SU-DHL-6 (cell line): ENCODE measurements around the gene KCNH3.
"Not testable (repeated sequence)": the region's sequence is repeated elsewhere in the genome, so short reads cannot be mapped to it uniquely, and the experiment has no call there.

Experiments used
- H2AFZ ChIP-seq: fragments of 200-600 bp; sonication (generic); 2 replicates; pipeline ENCODE4 v1.6.1; 2014; ENCODE audit warnings: low read depth, mild to moderate bottlenecking, moderate library complexity, mixed read lengths, antibody characterized with exemption, low read length; ENCODE audit not compliant: severe bottlenecking
- H3F3A ChIP-seq: fragments of 200-600 bp; shearing (Covaris generic); 2 replicates; pipeline ENCODE4 v1.6.0; 2016; ENCODE audit warnings: antibody characterized with exemption, mild to moderate bottlenecking; ENCODE audit not compliant: insufficient read depth
- H3K27ac ChIP-seq: fragments of 200-600 bp; sonication (generic); 2 replicates; pipeline ENCODE4 v1.5.1; 2016; ENCODE audit warnings: low read depth, mild to moderate bottlenecking, low read length, moderate library complexity, mixed read lengths
- H3K27me3 ChIP-seq: fragments of 200-600 bp; sonication (generic), shearing (Covaris generic); 2 replicates; pipeline ENCODE4 v1.6.0; 2014; ENCODE audit warnings: mild to moderate bottlenecking, low read length
- H3K36me3 ChIP-seq: fragments of 200-600 bp; sonication (generic); 2 replicates; pipeline ENCODE4 v1.6.1; 2014; ENCODE audit warnings: mild to moderate bottlenecking, low read length, mixed read lengths
- H3K4me2 ChIP-seq: fragments of 300-600, 200-600 bp; shearing (Covaris generic), sonication (generic); 2 replicates; pipeline ENCODE4 v1.6.0; 2014; ENCODE audit warnings: low read length, low read depth, mild to moderate bottlenecking; ENCODE audit not compliant: poor library complexity, severe bottlenecking
- H3K4me3 ChIP-seq: fragments of 200-600 bp; sonication (generic); 2 replicates; pipeline ENCODE4 v1.5.1; 2014; ENCODE audit warnings: antibody characterized with exemption, low read length, mild to moderate bottlenecking, mixed read lengths; ENCODE audit not compliant: insufficient read depth, poor library complexity, severe bottlenecking
- H3K79me2 ChIP-seq: fragments of 200-600 bp; sonication (generic); 2 replicates; pipeline ENCODE4 v1.6.1; 2014; ENCODE audit warnings: mild to moderate bottlenecking, low read length, moderate library complexity; ENCODE audit not compliant: insufficient read depth
- H3K9ac ChIP-seq: fragments of 200-600 bp; sonication (generic); 2 replicates; pipeline ENCODE4 v1.7.0; 2014; ENCODE audit warnings: mild to moderate bottlenecking, low read length
- H3K9me2 ChIP-seq: fragments of 200-600 bp; sonication (generic); replicated peaks from 2 replicates; pipeline ENCODE4 v1.6.1; 2014; ENCODE audit warnings: low read length; ENCODE audit not compliant: insufficient read depth
- H3K9me3 ChIP-seq: fragments of 200-600 bp; sonication (generic); 2 replicates; pipeline ENCODE4 v1.6.1; 2014; ENCODE audit warnings: low read length, mixed read lengths; ENCODE audit not compliant: insufficient read depth
- H4K20me1 ChIP-seq: fragments of 200-600 bp; sonication (generic); 2 replicates; pipeline ENCODE4 v1.6.1; 2014; ENCODE audit warnings: low read depth, mild to moderate bottlenecking, antibody characterized with exemption, low read length, moderate library complexity, mixed read lengths
- EZH2phosphoT487 ChIP-seq: fragments of 200-600 bp; sonication (generic), shearing (Covaris generic); conservative IDR thresholded peaks from 2 replicates; pipeline ENCODE4 v1.6.1; 2018; ENCODE audit warnings: mild to moderate bottlenecking, antibody characterized with exemption, low read length, moderate library complexity, mixed read lengths
- TF ChIP-seq, protein P1 (sequence below): fragments of 200-600 bp; sonication (generic); IDR thresholded peaks from one replicate; pipeline ENCODE4 v1.5.1; 2017; ENCODE audit warnings: antibody characterized with exemption, mild to moderate bottlenecking, low read length, moderate library complexity; ENCODE audit not compliant: insufficient read depth, poor library complexity, severe bottlenecking

KCNH3 gene

DNA sequence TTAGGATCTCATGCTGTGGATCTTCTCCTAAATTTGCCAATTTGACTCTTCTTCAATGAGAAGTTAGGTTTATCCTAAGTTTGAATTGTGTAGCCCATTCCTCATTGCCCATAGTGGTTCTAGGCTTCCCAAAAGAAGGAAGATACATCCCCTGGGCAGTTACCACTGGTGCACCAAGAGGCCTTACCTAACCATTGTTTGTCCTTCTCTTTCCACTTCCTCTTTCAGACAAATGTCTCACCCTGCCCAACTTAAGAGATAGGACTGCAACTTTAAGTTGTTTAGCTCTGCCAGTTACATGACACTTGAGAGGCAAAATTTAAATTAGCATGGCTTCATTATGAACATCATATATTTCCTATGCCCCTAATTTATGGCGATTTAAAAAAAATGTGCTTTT, 9.4 kb upstream of the KCNH3 start:
- no peaks in the 10 kb centered on the region for H3K9me2 ChIP-seq
- 0 out of 2 replicates have a peak, but pooled peaks cover 4% of the 10 kb centered on the region for H3F3A ChIP-seq
- no peaks in the 10 kb centered on the region for H3K27me3 ChIP-seq
- no peak overlapping the region for H2AFZ ChIP-seq
- H3K4me2 ChIP-seq, result no peak overlapping the region
- no peaks in the 10 kb centered on the region for H3K79me2 ChIP-seq
- H3K36me3 ChIP-seq, result no peaks in the 10 kb centered on the region
- TF ChIP-seq, protein P1, sequence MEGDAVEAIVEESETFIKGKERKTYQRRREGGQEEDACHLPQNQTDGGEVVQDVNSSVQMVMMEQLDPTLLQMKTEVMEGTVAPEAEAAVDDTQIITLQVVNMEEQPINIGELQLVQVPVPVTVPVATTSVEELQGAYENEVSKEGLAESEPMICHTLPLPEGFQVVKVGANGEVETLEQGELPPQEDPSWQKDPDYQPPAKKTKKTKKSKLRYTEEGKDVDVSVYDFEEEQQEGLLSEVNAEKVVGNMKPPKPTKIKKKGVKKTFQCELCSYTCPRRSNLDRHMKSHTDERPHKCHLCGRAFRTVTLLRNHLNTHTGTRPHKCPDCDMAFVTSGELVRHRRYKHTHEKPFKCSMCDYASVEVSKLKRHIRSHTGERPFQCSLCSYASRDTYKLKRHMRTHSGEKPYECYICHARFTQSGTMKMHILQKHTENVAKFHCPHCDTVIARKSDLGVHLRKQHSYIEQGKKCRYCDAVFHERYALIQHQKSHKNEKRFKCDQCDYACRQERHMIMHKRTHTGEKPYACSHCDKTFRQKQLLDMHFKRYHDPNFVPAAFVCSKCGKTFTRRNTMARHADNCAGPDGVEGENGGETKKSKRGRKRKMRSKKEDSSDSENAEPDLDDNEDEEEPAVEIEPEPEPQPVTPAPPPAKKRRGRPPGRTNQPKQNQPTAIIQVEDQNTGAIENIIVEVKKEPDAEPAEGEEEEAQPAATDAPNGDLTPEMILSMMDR, result no peak
- TF ChIP-seq EZH2phosphoT487, result no peak
- no peak overlapping the region for H3K4me3 ChIP-seq
- no peaks in the 10 kb centered on the region for H4K20me1 ChIP-seq
- no peak overlapping the region for H3K27ac ChIP-seq
- no peak overlapping the region for H3K9ac ChIP-seq
- no peaks in the 10 kb centered on the region for H3K9me3 ChIP-seq

DNA sequence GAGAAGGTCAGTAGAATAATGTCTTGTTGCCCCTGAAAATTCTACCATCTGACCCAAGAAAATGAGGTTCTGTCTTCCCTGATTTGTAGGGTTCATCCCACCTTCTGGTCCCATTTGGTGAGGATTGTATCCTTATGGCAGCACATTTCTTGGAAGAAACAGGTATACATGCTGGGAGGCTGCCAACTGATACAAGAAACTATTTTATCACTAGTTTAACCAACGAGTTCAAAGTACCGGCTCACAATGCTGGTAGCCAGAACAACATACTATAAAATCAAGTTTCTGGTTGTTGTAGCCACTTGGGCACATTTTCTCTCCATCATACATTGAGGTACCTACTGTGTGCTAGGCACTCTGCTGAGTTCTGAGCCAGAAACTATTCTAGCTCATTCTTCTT, 7.1 kb upstream of the KCNH3 start:
- TF ChIP-seq, protein P1, result no peak
- no peak for TF ChIP-seq EZH2phosphoT487
- H3K4me3 ChIP-seq, result no peak overlapping the region
- no peaks in the 10 kb centered on the region for H3K27me3 ChIP-seq
- no peak overlapping the region for H2AFZ ChIP-seq
- H3F3A ChIP-seq, result peaks cover 6% of the 10 kb centered on the region; the same call in 1 of the 2 replicates
- no peak overlapping the region for H3K4me2 ChIP-seq
- H3K9me3 ChIP-seq, result no peaks in the 10 kb centered on the region
- no peaks in the 10 kb centered on the region for H3K79me2 ChIP-seq
- no peaks in the 10 kb centered on the region for H4K20me1 ChIP-seq
- no peak overlapping the region for H3K27ac ChIP-seq
- no peaks in the 10 kb centered on the region for H3K9me2 ChIP-seq
- H3K36me3 ChIP-seq, result no peaks in the 10 kb centered on the region
- H3K9ac ChIP-seq, result no peak overlapping the region

DNA sequence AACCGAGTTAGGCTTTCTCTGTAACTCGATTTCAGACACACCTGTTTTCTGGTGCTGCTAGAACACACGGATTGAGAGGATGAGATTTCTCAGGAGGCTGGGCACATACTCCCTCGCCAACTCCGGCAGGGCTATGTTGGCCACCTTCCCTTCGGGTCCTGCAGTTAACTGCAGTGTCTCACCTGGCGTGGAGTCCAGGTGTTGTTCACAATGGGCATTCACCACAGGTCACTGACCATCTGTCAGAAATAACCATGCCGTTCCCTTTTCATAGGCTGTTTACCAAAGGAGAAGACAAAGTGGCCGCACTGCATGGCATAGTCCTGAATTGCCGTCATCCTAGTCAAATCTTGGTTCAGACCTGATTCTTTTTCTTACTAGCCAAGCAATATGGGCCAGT, 5.5 kb upstream of the KCNH3 start:
- Histone ChIP-seq H3K4me2 (no peak overlapping the region), H3K9me2 (no peaks in the 10 kb centered on the region), H3K9ac (no peak overlapping the region), H3K4me3 (no peak overlapping the region), H3K27ac (no peak overlapping the region), H3K79me2 (no peaks in the 10 kb centered on the region), H3K36me3 (no peaks in the 10 kb centered on the region), H3F3A (peaks cover 9% of the 10 kb centered on the region; the same call in 1 of the 2 replicates), H4K20me1 (no peaks in the 10 kb centered on the region), H3K27me3 (no peaks in the 10 kb centered on the region), H2AFZ (no peak overlapping the region), H3K9me3 (no peaks in the 10 kb centered on the region)
- TF ChIP-seq, protein P1, result no peak
- TF ChIP-seq EZH2phosphoT487, result no peak

DNA sequence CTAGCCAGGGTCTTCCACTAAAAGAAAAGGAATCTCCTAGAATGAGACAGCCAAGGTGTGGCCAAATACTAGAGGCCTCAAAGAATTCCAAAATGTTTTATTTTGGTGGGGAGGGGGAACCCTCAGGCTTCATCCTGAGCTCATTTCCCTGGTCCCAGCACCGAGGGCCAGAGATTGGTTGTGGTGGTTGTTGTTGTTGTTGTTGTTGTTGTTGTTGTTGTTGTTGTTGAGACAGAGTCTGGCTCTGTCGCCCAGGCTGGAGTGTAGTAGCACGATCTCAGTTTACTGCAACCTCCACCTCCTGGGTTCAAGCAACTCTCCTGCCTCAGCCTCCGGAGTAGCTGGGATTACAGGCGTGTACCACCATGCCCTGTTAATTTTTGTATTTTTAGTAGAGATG, 4.7 kb upstream of the KCNH3 start:
- H3K9ac ChIP-seq, H3K9me2 ChIP-seq, H3K36me3 ChIP-seq, H3K27me3 ChIP-seq, H4K20me1 ChIP-seq, H3K4me2 ChIP-seq, H3F3A ChIP-seq, H3K79me2 ChIP-seq, H3K27ac ChIP-seq, H3K9me3 ChIP-seq, H2AFZ ChIP-seq, H3K4me3 ChIP-seq: not testable (repeated sequence)
